HTERT RPE-1 (cell line): ENCODE results near the gene RANBP3.

Experiments used
- in situ Hi-C: fragments of 300-500 bp; cut with MboI; formaldehyde crosslinking; loops from 4 replicates; pipeline ENCODE4 v1.14.3; 2020; ENCODE audit warnings: low sequenced_read_pairs

RANBP3 gene

GRCh38 chr19:5952193-5953029 is 25.5 kb downstream of the RANBP3 start:
- in situ Hi-C loops = no loop called here

GRCh38 chr19:5951338-5951861 is 26.5 kb downstream of the RANBP3 start:
- in situ Hi-C loops = no loop called here

DNA sequence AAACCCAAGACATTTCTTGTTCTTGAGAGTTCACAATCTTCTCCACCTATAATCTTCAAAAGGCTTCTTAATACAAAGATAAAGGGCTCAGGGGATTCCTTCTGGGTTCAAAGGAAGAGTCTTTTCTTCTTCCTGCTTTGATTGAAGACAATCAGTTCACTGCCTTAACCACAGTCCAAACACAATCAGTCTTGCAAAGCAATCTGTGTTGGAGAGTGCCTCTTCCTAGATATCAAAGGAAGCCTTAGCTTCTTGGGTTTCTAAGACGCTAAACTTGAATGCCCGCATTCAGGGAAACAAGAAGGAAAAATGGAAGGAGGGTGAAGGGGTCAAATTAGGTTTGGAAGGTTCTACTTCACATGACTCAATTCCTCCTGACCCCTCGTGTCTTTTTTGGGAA is 27.2 kb downstream of the RANBP3 start:
- in situ Hi-C loops = no loop called here

DNA sequence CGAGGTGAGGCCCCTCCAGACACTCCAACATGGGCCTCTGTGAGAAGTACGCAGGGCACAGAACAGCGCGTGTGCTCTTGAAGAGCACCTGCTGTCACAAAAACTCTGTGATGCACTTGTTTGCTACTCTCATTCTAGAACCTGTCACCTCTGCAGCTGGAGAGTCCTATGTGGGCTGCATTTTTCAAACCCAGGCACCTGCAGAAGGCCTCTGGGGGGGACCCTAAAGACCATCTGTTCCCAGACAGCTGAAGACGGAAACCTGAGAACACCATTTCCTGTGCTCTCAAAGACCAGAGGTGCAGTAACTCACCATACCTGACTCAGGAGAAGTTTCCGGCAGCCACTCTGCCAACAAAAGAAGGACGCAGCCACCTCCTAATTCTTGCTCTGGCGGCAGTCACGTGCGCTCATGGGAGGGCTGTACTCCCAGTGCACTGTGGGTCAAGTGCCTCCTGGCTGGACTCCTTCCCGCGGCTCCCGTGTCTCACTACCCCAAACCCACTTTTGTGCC is 28.1 kb downstream of the RANBP3 start:
- in situ Hi-C loops = no loop called here

DNA sequence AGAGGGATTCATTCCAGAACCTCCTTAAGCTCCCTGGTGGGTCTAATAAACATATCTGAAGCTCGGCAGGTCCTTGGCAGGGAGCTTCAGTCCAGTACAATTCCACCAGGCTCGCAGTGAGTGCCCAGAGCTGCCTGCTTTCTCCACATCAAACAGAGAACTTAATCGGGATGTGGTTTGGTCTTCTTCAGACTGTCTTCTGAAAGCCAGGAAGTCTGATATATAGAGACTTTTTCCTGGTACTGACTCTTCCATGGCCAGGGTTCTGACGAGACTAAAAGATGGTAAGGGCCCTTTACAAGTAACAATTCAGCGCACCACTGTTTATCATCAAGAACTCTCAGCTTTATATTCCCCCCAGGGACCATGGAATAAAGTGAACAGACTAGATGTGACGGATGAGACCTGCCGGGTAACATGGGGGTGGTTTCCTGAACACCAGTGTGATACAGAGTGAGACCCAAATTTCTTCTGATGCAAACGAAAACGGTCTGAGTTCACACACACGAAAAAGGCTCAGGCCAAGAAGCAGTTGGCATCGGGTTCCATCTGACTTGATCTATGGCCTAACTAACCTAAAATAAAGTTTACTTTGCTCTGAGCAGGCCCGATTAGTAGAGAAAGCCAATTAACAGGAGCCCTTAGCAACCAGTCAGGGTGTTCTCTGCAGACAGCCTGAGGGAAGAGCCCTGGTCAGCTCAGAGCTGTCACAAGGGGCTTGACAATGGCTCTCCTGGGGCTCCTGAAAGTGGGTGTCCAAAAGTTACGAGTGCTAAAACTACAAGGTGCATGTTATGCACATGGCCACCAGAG is 29.0 kb downstream of the RANBP3 start:
- in situ Hi-C loops = no loop called here

DNA sequence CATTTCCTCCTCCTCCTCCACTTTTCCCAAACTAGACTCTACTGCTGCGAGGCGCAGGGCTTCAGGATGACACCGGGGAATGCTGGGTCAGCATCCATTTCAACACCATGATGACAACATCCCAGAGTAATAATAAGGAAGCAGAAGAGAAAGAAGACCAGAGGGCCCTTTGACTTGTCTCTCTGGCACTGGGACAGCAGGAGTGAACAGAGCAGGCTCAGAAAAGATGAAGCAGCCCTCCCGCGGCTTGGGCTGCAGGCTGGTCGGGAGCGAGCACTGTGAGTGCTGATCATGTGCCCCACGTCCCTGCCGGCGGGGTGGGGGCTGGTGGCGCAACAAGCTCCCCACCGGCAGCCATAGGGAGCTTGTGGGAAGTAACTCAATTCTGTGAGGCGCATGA is 30.5 kb downstream of the RANBP3 start:
- in situ Hi-C loops = no loop called here

DNA sequence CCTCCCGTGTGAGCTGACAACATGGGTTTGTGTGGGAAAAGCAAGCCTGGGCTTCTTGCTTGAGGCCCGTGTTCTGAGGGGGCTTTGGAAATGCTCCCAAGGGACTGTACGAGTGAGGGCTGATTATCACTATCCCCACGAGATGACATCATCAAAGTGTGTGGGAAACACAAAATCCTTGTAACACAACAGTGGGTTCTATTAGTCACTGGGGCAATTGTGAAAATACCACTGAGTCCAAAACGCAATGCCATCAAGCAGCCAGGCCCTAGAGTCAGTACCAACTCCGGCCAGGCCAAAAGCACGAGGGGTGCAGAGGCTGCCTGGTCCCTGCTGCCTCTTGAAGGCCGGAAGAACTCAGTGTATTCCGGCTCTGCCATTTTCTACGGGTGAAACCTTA is 34.3 kb downstream of the RANBP3 start:
- in situ Hi-C loops = no loop called here

- in situ Hi-C loops = no loop called here
These were observed 34.9 kb downstream of the RANBP3 start for GRCh38 chr19:5943045-5943444.

GRCh38 chr19:5941673-5942072 is 36.3 kb downstream of the RANBP3 start:
- in situ Hi-C loops = no loop called here

DNA sequence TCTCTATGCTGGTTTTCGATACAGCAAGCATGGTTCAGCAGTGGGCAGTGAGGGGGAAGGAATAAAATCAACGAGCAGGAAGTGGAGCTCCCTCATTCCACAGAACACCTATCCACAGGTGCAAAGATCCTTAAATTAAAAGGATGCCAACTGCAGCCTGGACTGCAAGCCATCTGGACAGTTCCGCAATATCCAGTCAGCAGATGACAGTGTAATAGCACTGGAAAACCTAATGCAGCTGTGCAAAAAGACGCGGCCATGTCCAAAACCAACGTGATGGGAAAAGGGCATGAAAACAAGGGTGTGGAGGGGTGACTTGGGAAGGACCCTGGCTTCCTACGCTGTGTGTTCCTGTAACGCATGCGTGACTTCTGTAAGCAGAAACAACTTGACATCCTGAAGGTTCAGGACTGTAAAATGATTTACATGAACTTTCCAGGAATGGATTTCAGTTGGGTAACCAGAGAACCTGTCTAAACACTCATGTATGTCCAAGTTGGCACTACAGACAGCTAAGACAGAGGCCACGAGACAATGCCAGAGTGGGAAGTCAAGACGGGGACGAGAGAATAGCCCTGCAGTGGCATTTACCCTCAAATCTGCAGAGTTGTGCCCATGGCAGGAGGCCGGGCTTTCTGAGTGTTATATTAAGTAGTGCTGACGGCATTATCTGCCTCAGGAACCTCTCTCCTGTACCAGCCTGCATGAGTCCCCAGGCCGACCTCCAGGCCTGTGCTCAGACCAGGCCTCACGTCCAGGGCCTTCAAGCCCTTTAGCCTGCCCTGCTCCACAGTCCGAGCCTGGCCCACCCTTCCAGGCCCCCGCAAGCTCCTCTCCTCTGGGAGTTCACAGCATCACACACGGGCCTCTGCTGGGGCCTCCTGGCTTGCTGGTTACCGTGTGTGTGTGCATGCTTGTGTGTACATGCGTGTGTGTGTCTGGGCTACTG is 37.4 kb downstream of the RANBP3 start:
- in situ Hi-C loops = no loop called here

DNA sequence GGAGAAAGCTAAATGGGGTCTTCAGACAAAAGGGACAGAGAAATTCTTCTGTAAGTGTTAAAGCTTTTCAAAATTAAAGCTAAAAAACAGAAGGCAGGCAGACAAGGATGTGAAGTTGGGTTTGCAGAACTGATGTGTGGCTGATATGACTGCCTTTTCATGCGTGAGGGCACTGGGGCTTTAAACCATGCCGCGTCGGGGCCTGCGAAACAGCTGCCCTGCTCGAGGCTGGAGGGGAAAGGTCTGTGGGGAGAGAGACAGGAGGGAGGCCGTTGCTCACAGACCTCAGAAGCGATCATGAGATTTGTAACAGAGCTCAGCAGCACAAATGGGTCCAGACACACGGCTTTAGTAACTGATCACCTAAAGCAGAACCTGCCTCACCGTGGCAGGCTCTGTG is 40.4 kb downstream of the RANBP3 start:
- in situ Hi-C loops = no loop called here

DNA sequence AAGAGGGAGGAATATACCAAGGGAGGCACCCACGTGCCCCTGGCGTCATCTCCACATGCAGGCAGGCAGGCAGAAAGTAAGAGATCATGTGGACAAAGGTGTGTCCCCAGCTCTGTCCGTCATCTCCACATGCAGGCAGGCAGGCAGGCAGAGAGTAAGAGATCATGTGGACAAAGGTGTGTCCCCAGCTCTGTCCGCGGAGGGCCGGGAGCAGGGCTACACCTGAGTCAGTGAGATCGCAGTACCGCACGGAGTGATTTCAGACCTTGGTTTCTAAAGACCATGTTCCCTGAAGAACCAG is 41.7 kb downstream of the RANBP3 start:
- in situ Hi-C loops = no loop called here

DNA sequence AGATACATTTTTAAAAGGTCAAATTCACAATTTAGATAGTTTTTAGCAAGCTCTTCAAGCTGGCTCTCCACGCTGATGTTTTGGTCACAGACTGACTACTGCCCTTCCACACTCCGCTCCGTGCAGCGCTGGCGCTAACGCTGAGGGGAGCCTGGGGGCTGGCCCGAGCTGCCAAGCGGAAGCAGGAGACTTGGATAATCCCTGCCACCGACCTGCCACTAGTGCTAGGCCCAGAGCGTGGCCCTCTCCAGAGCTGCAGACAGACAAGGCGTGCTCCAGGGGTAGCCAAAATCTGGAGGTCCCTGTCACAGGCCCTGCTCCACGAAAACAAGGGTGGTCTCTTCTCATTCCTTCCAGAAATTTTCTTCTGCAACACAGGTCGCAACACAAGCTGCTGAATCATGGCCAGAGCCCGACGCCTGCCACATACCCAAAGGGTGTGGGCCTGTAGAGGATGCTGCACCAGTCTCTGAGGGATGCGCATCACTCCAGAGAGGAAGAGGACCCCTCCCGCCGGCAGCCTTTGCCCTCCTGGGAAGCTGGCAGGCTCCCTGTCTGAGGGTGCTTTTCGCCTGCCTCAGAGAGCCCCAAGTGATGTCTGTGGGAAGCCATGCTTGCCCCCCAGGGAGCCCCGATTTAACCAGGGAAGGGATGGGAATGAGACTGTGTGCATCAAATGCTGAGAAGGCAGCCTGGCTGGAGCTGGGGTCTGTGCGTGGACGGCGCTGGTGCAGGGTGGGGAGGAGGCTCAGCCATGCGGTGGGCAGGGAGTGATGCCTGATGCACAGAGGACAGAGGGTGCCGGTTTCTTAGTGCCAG is 42.3 kb downstream of the RANBP3 start:
- in situ Hi-C loops = no loop called here

DNA sequence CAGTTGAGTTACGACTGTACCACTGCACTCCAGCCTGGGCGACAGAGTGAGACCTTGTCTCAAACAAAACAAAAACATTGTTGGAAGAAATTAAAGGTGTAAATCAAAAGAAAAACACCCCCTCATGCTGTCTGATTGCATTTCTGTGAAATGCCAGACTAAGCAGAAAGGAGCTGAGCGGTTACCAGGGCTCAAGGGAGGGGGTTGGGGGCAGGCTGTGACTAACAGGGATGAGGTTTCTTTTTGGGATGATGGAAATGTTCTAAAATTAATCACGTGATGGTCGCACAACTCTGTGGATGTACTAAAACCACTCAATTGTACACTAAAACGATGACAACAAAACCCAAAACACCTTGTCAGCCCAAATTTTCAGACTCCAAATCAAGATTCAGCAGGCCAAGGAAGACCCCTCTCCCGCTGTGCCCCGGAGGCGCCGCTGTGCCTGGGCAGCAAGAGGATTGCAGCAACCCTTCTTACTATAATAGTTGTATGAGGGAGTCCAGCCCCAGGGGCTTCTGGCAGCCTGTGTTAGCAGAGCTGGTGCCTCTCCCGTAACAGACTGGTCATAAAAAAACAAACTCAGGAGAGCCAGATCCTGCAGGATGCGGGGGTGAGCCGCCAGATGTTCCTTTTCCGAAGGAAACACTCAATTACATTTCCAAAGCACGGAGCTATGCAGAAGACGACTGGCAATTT is 43.0 kb downstream of the RANBP3 start:
- in situ Hi-C loops = no loop called here

GRCh38 chr19:5934069-5934401 is 43.9 kb downstream of the RANBP3 start:
- in situ Hi-C loops = no loop called here

DNA sequence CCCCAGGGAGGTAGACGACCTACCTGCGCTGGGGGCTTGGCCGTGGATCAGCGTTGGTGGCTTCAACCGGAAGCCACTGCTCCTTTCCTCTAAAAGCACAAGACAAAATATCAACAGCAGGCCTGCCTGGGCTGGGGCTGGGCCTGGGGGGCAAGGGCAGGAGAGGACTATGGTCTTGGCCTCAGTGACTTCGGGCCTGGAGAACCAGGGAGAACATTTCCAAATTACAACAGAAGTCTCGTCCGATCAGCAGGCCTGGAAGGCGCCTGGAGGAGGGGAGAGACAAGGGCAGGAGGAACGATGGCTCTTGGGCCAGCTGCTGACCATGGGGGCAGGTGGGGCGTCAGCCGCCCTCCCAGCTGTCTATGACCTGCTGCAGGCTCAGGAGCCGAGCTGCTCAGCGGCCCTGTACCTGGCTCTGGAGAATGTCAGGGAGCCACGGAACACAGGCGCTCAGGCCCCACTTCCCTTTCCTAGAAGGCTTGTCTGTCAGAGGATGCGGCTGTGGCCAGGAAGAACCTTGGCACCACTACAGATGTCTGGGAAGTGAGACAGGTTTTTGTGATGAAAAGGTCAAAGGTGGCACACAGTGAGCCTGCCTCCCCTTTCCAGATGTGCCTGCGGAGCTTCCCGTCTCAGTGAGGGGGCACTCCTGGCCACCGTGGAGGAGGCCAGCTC is 44.4 kb downstream of the RANBP3 start:
- in situ Hi-C loops = no loop called here

DNA sequence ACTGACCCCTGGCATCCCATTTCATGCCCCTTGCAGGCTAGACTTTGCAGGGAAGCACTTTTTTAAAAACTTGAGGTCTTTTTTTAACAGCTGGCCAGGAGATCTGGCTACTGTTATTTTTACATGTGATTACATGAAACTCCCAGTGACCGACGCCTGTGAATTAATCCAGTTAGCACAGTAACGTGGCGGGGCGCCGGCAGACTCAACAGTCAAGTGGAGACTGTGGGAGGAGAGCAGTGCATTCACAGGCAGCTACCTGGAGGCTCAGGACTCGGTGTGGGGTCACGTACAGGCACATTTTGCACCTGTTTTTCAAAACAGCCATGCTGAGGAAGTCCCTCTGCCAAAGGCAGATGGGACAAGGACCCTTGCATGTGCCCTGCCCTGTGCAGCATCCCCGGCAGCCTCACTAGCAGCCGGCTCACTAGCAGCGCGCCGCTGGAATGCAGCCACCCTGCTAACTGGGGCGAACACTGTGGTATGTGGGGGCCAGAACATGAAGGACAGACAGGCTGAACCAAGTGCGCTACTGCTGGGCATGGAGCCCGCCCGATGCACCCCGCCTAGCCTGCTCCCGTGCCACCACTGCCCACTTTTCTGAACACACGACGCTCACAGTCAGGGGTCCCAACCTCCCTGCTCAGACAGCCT is 45.2 kb downstream of the RANBP3 start:
- in situ Hi-C loops = no loop called here

DNA sequence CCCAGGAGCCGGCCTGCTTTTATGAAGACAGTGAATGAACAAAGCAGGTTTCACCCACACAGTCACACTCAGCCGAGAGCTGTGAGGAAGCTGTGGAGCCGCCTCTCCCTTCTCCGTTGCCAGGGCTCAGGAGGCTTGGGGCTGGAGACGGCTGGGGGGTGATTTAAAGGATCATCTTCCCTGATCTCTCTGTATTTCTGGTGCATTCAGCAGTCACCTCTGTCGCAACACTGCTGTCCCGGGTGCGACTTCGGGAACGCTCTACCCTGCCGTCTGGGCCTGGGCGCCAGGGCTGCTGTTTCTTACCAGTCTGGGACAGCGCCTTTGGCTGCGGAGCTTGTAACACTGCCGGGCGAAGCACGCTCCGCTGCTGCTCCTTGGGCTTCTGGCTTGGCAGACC is 45.8 kb downstream of the RANBP3 start:
- in situ Hi-C loops = no loop called here
